Measurements from ENCODE around the gene ANAPC15.

DNA sequence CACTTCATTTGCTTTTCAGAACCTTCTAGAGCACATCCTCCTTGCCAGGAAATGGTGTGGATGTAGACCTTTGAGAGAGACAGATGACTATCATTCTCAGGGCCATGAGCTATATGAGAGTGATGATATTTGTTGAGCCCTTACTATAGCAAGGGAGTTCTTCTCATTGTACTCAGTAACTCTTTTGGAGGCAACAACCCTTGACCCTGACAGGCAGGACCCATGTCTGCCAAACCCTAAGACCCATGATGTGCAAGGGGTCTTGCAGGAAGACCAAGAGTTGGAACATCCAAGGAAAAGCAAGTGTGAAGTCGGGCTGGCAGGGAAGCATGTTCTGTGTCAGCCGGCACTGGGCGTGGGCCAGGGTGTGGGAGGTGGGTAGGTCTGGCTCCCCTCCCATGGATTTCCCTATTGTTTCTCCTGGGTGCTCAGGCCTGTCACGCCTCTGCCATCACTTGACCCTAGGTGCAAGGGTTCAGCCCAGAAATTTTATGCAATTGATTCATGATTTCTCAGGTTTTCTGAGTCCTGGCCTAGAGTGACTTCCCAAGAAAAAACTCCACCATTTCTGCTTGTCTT lies 24.3 kb upstream of the ANAPC15 start:
- no peak for TF ChIP-seq EWSR1 (IDR thresholded peaks at IDR 0.05; ENCODE audit: borderline replicate concordance, low read depth, partially characterized antibody)
- TF ChIP-seq, protein P1, sequence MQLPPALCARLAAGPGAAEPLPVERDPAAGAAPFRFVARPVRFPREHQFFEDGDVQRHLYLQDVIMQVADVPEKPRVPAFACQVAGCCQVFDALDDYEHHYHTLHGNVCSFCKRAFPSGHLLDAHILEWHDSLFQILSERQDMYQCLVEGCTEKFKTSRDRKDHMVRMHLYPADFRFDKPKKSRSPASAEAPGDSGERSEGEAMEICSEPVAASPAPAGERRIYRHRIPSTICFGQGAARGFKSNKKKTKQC (CRISPR knock-in tag; IDR thresholded peaks at IDR 0.05) = no peak
- TF ChIP-seq HNRNPK (IDR thresholded peaks at IDR 0.05; ENCODE audit: low read depth, low read length, poor library complexity, severe bottlenecking) = no peak
- TF ChIP-seq, protein P2, sequence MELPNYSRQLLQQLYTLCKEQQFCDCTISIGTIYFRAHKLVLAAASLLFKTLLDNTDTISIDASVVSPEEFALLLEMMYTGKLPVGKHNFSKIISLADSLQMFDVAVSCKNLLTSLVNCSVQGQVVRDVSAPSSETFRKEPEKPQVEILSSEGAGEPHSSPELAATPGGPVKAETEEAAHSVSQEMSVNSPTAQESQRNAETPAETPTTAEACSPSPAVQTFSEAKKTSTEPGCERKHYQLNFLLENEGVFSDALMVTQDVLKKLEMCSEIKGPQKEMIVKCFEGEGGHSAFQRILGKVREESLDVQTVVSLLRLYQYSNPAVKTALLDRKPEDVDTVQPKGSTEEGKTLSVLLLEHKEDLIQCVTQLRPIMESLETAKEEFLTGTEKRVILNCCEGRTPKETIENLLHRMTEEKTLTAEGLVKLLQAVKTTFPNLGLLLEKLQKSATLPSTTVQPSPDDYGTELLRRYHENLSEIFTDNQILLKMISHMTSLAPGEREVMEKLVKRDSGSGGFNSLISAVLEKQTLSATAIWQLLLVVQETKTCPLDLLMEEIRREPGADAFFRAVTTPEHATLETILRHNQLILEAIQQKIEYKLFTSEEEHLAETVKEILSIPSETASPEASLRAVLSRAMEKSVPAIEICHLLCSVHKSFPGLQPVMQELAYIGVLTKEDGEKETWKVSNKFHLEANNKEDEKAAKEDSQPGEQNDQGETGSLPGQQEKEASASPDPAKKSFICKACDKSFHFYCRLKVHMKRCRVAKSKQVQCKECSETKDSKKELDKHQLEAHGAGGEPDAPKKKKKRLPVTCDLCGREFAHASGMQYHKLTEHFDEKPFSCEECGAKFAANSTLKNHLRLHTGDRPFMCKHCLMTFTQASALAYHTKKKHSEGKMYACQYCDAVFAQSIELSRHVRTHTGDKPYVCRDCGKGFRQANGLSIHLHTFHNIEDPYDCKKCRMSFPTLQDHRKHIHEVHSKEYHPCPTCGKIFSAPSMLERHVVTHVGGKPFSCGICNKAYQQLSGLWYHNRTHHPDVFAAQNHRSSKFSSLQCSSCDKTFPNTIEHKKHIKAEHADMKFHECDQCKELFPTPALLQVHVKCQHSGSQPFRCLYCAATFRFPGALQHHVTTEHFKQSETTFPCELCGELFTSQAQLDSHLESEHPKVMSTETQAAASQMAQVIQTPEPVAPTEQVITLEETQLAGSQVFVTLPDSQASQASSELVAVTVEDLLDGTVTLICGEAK (IDR thresholded peaks at IDR 0.05) = no peak
- TF ChIP-seq, protein P2 (CRISPR knock-in tag; IDR thresholded peaks at IDR 0.05) = no peak
- TF ChIP-seq, protein P3, sequence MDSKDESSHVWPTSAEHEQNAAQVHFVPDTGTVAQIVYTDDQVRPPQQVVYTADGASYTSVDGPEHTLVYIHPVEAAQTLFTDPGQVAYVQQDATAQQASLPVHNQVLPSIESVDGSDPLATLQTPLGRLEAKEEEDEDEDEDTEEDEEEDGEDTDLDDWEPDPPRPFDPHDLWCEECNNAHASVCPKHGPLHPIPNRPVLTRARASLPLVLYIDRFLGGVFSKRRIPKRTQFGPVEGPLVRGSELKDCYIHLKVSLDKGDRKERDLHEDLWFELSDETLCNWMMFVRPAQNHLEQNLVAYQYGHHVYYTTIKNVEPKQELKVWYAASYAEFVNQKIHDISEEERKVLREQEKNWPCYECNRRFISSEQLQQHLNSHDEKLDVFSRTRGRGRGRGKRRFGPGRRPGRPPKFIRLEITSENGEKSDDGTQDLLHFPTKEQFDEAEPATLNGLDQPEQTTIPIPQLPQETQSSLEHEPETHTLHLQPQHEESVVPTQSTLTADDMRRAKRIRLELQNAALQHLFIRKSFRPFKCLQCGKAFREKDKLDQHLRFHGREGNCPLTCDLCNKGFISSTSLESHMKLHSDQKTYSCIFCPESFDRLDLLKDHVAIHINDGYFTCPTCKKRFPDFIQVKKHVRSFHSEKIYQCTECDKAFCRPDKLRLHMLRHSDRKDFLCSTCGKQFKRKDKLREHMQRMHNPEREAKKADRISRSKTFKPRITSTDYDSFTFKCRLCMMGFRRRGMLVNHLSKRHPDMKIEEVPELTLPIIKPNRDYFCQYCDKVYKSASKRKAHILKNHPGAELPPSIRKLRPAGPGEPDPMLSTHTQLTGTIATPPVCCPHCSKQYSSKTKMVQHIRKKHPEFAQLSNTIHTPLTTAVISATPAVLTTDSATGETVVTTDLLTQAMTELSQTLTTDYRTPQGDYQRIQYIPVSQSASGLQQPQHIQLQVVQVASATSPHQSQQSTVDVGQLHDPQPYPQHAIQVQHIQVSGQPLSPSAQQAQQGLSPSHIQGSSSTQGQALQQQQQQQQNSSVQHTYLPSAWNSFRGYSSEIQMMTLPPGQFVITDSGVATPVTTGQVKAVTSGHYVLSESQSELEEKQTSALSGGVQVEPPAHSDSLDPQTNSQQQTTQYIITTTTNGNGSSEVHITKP (IDR thresholded peaks at IDR 0.05; ENCODE audit: partially characterized antibody) = no peak
- no peak for TF ChIP-seq GTF2A2 (tag; IDR thresholded peaks at IDR 0.05)
- TF ChIP-seq HNRNPUL1 (IDR thresholded peaks at IDR 0.05; ENCODE audit: low read length) = no peak
